GM19438 (cell line): ENCODE results near the gene MRPL28.
"Not testable (repeated sequence)": the region's sequence is repeated elsewhere in the genome, so short reads cannot be mapped to it uniquely, and the experiment has no call there.

Experiments used
- ATAC-seq: cut with Tn5 transposase; IDR thresholded peaks from one replicate; pipeline ENCODE4 v1.9.1; 2021; ENCODE audit warnings: low read depth; ENCODE audit not compliant: unreplicated experiment

The MRPL28 gene

DNA sequence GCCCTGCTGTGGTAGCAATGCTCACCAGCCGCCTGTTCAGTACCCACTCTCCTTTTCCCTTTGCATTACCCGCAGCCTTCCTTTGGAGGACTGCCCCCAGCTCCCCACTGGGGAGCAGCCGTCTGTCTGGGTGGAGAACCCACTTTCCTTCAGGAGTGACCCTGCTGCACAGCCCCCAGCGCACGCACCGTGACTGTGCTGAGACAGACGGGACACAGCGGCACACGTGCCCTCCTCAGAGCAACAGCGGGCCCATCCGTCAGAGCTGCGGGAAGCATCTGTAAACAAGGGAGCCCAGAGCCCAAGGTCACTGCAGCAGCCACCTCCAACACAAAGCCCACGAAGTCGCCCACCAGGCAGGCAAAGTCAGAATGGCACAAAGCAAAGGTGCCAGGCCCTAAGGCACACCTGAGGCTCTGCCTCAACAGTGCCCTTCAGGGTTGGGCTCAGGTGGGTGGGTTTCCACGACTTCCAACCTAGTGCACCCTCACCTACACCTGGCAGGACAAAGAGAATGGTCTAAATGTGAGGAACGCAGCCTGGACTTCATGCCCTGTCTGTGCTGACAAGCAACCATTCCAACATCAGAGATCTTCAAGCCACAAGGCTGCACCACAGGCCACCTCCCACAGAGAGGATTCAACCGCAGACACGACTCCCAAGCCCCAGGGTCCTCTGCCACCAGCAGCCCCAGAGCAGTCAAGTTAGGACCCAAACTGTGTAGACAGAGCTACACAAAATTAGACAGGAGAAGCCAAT is 27.7 kb downstream of the MRPL28 start:
- ATAC-seq = no peak

DNA sequence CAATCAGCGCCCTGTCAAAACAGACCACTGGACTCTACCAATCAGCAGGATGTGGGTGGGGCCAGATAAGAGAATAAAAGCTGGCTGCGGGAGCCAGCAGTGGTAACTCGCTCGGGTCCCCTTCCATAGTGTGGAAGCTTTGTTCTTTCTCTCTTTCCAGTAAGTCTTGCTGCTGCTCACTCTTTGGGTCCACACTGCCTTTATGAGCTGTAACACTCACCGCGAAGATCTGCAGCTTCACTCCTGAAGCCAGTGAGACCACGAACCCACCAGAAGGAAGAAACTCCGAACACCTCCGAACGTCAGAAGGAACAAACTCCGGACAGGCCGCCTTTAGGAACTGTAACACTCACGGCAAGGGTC is 28.4 kb downstream of the MRPL28 start:
- not testable (repeated sequence) for ATAC-seq

DNA sequence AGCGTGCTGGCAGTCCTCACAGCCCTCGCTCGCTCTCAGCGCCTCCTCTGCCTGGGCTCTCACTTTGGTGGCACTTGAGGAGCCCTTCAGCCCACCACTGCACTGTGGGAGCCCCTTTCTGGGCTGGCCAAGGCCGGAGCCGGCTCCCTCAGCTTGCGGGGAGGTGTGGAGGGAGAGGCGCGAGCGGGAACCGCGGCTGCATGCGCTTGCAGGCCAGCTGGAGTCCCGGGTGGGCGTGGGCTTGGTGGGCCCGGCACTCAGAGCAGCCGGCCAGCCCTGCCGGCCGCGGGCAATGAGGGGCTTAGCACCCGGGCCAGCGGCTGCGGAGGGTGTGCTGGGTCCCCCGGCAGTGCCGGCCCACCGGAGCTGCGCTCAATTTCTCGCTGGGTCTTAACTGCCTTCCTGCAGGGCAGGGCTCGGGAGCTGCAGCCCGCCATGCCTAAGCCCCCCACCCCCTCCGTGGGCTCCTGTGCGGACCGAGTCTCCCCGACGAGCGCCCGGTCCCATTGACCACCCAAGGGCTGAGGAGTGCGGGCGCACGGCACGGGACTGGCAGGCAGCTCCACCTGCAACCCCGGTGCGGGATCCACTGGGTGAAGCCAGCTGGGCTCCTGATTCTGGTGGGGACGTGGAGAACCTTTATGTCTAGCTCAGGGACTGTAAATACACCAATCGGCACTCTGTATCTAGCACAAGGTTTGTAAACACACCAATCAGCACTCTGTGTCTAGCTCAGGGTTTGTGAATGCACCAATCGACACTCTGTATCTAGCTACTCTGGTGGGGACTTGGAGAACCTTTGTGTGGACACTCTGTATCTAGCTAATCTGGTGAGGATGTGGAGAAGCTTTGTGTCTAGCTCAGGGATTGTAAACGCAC is 29.0 kb downstream of the MRPL28 start:
- not testable (repeated sequence) for ATAC-seq

DNA sequence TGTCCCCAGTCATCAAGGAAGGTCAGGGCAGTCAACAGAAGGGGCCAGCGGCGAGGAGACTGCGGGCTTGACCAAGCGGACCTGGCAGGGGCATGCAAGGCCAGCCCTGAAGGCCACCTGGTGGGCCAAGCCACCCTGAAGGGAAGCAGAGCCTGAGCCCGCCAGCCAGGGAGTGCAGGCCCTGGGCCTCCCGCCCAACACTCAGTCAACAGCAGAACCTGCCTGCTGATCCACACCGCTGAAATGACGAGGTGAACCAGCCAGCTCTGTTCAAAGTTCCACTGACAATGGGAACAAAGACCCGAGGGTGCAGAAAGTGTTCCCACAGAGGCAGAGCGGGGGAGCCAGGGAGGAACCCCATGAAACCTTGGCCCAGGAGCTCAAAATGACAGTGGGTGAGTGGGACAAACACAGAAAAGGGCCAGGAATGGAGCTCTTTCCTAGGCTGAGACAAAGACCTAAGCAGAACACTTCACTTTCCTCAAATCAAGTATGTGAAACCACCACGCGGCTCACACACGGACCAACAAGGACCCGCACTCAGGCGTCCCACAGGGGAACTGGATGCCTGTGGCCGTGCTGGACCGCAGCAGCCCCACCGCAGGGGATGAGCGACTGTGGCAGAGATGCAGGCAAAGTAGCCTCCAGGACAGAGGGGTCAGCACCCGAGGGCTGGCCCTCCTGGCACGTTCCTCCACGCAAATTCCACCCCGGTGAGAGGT is 29.8 kb downstream of the MRPL28 start:
- no peak for ATAC-seq

DNA sequence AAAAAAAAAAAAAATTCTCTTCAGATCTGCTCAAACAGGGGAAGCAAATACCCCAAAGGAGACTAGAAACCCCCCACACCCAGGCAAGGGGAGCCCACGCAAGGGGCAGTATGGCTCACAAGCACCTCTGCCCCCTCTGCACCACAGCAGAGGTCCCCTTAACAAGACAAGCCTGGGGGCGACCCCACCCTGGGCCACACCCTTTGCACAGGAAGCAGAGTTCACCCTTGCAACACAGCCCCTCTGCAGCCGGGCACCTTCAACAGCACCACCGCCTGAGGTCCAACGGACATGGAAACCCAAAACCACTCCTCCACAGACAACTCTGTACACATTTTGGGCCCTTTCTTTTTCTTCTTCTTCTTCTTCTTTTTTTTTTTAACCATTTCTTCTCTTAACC is 30.7 kb downstream of the MRPL28 start:
- no peak for ATAC-seq

DNA sequence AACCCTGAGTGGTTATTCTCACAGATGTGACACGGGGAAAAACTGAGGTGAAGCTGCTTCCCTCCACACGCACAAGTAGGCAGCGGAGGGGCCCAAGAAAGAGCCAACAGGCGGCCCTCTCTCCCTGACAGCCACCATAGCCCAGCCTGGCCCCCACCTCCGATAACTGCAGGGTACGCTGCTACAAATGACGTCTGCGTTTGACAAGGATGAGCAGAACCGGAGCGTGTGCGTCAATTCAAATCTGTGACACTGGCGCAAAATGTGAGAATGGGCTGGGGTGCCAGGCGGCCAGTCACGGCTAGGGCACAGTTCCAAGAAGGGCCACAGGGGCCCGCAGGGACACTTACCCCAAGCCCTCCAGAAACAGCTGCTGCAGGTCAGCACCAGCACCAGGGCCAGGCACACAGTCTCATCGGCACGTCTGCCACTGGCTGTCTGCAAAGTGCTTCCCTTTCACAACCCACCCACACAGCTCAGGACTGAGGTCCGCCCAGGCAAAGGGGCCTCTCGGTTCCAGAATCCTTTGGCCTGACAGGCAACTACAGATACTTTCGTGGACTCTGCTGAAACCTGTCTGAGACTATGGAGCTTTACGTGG is 32.3 kb downstream of the MRPL28 start:
- no peak for ATAC-seq

DNA sequence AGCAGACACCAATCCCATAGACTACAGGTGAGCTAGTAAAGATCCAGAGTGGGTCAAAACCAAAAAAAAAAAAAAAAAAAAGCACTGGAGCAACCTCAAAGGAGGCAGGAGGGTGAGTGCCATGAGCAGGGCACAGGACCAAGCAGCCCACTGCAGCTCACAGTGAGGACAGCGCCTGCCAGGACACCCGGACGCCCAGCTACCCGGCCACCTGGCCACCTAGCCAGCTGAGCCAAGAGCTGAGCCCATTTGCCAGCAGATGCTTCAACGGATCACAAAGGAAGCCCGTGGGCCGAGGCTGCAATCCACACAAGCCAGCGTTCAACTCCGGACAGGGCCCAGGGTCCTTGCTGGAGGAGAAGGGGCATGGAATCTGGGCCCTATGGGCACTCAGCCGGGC is 32.9 kb downstream of the MRPL28 start:
- no peak for ATAC-seq

DNA sequence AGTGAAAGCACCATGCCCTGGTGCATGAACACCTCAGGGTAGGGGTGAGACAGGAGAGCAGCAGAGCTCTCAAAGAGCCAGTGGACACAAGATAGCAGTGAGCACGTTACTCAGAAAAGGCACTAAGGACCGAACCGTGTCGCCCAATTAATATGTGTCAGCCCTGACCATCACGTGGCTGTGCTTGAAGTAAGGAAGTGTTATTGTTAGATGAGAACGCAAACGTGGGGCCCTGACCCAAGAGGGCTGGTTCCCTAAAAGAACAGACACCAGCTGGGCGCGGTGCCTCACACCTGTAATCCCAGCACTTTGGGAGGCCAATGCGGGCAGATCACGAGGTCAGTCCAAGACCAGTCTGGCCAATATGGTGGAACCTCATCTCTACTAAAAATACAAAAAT is 34.1 kb downstream of the MRPL28 start:
- no peak for ATAC-seq

DNA sequence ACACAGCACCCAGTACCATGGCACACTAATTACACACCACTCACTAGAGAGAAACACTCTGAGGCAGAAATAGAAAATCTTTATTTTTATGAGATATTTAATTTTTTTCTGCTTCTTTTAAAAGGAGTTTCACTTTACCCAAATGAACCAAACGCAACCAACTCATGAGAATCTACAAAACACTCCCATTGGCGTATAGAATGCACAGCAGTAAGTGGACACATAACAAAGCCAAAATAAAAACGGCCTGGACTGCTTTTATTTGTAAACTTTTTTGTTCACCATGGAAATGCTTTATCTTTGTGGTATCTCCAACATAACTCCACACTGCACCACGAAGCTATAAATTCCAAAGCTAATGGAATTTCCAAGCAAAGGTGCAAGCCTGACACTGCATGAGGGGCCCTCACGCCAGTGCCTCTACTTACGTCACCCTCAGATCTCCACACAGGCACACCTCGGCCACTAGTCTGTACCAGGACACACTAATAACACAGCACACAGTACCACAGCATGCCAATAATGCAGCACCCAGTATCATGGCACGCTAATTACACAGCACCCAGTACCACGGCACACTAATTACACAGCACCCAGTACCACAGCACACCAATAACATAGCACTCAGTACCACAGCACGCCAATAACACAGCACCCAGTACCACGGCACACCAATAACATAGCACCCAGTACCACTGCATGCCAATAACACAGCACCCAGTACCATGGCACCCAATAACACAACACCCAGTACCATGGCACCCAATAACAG is 35.3 kb downstream of the MRPL28 start:
- not testable (repeated sequence) for ATAC-seq

DNA sequence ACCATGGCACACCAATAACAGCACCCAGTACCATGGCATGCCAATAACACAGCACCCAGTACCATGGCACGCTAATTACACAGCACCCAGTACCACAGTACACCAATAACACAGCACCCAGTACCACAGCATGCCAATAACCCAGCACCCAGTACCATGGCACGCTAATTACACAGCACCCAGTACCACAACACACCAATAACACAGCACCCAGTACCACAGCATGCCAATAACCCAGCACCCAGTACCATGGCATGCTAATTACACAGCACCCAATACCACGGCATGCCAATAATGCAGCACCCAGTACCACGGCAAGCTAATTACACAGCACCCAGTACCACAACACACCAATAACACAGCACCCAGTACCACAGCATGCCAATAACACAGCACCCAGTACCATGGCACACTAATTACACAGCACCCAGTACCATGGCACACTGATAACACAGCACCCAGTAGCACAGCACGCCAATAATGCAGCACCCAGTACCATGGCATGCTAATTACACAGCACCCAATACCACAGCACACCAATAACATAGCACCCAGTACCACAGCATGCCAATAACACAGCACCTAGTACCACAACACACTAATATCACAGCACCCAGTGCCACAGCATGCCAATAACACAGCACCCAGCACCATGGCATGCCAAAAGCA is 36.0 kb downstream of the MRPL28 start:
- not testable (repeated sequence) for ATAC-seq

DNA sequence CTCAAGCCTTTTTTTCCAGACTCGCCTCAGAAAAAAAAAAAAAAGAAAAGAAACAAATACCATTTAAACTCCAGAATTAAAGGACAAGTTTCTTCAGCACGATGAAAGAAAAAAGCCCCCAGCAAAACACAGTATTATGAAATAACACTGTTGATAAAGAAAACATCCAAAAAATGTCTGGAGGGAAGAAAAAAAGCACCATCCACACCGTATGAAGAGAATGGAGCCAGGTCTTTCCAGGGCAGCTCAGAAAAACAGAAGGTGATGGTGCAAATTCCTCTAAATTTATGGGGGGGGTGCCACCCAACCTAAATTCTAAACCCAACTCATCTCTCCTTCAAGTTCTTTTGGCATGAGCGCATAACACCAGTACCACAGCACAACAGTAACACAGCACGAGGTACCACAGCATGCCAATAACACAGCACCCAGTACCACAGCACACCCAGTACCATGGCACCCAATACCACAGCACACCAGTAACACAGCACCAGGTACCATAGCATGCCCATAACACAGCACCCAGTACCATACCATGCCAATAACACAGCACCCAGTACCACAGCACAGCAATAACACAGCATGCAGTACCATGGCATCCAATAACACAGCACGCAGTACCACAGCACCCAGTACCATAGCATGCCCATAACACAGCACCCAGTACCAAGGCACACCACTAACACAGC is 36.8 kb downstream of the MRPL28 start:
- no peak for ATAC-seq

DNA sequence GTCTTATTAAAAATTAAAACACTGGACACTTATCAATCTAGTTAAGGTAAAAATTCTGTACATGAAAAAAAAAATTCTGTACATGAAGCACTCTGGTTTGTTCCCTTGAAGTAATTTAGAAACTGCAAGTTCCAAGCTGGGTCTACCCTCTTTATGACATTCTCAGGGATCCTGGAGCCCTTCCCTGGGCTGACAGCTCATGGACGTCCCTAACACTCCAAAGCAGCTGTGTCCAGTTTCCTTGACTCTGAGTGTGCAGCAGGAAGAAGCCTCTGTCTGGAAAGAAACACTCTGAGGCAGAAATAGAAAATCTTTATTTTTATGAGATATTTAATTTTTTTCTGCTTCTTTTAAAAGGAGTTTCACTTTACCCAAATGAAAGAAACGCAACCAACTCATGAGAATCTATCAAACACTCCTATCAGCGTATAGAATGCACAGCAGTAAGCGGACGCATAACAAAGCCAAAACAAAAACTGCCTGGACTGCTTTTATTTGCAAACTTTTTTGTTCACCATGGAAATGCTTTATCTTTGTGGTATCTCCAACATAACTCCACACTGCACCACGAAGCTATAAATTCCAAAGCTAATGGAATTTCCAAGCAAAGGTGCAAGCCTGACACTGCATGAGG is 39.0 kb downstream of the MRPL28 start:
- ATAC-seq = not testable (repeated sequence)

DNA sequence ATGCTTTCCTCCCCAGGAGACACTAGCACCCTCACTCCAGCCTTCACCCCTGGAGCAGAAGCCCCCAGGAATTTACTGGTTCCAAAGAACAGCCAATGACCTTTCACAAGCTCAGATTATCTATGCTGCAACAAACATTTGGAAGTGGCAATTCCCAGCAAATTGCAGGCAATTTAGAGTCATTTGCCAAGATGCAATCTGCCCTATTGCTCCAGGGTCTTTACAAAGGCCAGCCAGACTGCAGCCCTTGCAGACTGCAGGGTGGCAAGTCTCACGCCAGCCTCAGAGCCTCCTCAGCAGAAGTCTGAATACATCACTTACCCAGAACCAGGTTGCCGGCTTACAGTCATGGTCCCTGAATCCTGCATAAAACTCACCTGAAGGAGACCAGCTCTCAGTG is 39.6 kb downstream of the MRPL28 start:
- no peak for ATAC-seq

DNA sequence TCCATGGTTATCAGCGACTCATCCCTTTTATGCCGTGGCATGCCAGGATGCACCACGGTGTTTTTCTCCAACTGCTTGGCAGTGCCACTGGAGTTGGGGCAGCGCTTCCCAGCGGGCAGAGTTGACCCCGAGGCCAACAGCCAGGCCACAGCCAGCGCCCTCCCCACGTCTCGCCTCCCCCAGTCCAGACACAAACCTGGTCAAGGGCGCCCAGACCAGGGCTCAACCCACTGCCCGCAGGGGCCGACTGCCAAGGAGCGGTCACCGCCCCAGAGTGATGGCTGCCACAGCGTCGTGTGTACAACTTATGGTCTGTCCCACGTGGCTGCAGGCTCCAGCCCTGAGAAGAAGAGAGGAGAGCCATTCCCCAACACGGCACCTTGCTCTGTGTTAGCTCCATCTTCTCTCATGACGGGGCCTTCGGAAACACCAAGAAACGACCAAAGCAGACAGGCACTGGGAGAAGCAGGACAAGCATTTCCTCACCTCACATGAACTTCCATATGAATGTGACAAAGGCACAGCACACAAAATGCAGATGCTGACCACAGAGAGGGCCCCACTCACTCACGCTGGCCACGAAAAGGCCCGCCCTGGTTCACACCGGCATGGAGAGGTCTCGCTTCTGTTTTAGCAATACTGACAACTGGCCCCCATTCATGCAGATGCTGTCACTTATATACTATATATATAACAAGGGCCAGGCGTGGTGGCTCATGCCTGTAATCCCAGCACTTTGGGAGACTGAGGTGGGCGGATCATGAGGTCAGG is 44.8 kb downstream of the MRPL28 start:
- ATAC-seq = no peak

DNA sequence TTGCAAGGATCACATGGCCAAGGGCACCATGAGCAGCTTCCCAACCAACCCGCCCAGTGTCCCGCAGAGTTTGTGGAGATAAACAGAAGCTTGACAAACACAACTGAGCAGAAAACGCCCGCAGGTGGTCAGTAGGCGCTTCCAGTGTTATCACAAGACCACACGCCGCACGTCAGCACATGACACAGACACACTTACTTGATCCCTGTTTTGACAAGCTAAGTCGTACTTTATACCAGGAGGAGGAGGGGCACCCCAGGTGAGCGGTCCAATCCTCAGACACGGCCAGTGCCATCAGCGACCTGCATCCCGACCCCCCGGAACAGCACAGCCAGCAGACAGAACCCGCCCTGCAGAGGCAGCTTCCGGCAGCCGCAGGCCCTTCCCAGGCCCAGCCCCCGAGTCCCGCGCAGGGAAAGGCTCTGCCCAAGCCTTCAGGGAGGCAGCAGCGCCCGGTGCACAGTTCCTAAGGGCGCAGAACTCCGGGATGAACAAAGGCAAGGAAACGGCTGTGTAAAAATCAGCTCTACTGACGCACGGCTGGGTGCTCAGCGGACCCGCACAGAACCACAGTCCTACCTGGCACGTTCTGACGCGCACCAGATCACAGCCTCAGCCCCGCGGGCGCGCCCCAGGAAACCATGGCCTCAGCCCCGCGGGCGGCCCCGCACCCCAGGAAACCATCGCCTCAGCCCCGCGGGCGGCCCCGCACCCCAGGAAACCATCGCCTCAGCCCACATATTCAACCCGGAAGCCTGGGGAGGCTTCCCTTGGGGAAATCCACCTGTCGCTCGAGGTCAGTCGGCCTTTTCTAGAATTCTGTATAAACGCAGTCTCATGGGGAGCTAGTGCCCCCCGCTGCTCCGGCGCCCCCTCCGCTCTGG is 45.6 kb downstream of the MRPL28 start:
- no peak for ATAC-seq

DNA sequence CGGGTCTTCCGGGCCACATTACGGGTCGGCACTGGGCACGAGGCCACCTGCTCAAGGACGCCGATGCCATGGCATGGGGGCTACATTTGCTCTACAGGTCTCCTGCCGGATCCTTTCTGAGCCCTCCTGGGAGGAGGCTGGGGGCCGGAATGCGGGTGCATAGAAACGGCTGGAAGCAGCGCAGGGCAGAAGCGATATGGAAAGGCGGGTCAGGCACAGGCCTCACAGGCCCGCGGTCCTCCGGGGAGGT is 46.2 kb downstream of the MRPL28 start:
- ATAC-seq = no peak

DNA sequence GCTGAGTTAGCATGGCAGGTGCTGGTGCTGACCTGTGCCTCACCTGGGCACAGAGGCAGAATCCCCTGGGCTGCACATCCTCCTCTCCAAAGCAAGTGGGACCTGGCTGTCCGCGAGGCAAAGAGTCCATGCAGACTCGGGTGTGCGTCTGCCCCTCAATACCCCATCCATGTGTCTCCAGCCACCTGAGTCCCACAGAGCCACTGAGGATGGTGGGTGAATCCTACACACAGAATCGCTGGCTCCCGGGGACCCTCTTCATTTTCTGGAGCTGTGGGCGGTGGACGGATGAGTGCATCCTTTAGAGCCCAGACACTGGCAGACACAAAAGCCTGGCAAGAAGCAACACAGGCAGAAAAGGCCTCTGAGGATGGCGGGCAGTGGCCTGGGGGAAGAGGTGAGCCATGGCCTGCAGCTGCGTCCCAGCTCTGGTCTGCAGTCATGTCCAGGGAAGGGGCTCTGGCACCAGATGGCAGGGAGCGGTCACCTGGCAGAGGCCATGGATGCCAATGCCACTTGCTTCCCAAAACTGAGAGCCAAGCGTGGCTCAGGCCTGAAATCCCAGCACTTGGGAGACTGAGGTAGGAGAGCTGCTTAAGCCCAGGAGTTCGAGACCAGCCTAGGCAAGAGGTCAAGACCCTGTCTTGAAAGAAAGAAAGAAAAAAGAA is 47.7 kb downstream of the MRPL28 start:
- ATAC-seq = no peak
